GM23338 (cell line): ENCODE results near the gene SMIM14. TPM values are rescaled to one million over a fixed set of nuclear protein-coding genes. Genes with fewer than 3 reads are reported as not detected.
A peak's percentile ranks its signal among the peaks of the same experiment; 100 is the strongest.

Experiments used
- ATAC-seq: fragments of 200-7000 bp; cut with Tn5 transposase; 3 replicates; pipeline ENCODE4 v1.9.1; 2020
- DNase-seq: peaks from one replicate; pipeline ENCODE4 v3.0.0-alpha.2; 2015; ENCODE audit warnings: low spot score
- H2AFZ ChIP-seq: fragments of 200-600 bp; sonication (generic); 2 replicates; pipeline ENCODE4 v1.8.0; 2016; ENCODE audit warnings: antibody characterized with exemption, mild to moderate bottlenecking, moderate library complexity
- H3F3A ChIP-seq: fragments of 200-600 bp; sonication (generic); replicated peaks from 2 replicates; pipeline ENCODE4 v1.8.0; 2017; ENCODE audit warnings: antibody characterized with exemption, mixed run types, low read depth
- H3K27ac ChIP-seq: fragments of 200-600 bp; sonication (generic); 2 replicates; pipeline ENCODE4 v1.6.1; 2016; ENCODE audit warnings: low read depth
- H3K27me3 ChIP-seq: fragments of 200-600 bp; sonication (generic); 2 replicates; pipeline ENCODE4 v1.8.0; 2016; ENCODE audit warnings: mild to moderate bottlenecking, mixed run types, moderate library complexity; ENCODE audit not compliant: insufficient read depth
- H3K36me3 ChIP-seq: fragments of 200-600 bp; sonication (generic); 2 replicates; pipeline ENCODE4 v1.8.0; 2016; ENCODE audit warnings: mild to moderate bottlenecking; ENCODE audit not compliant: insufficient read depth
- H3K4me1 ChIP-seq: fragments of 200-600 bp; sonication (generic); 2 replicates; pipeline ENCODE4 v1.8.0; 2016; ENCODE audit warnings: mild to moderate bottlenecking, moderate library complexity; ENCODE audit not compliant: insufficient read depth
- H3K4me2 ChIP-seq: fragments of 200-600 bp; sonication (generic); 2 replicates; pipeline ENCODE4 v1.7.1; 2017; ENCODE audit warnings: mixed run types
- H3K4me3 ChIP-seq: fragments of 200-600 bp; sonication (generic); 2 replicates; pipeline ENCODE4 v1.6.1; 2016; ENCODE audit warnings: mixed run types
- H3K79me2 ChIP-seq: fragments of 200-600 bp; sonication (generic); replicated peaks from 2 replicates; pipeline ENCODE4 v1.8.0; 2017; ENCODE audit warnings: mild to moderate bottlenecking; ENCODE audit not compliant: insufficient read depth
- H3K9me2 ChIP-seq: fragments of 200-600 bp; sonication (generic); 2 replicates; pipeline ENCODE4 v1.8.0; 2017; ENCODE audit not compliant: insufficient read depth
- H4K20me1 ChIP-seq: fragments of 200-600 bp; sonication (generic); replicated peaks from 2 replicates; pipeline ENCODE4 v1.8.0; 2017; ENCODE audit warnings: mild to moderate bottlenecking; ENCODE audit not compliant: insufficient read depth
- H3K27ac Mint-ChIP-seq: 2 replicates; pipeline ENCODE4 v1.8.0; 2020; ENCODE audit warnings: inconsistent platforms, mild to moderate bottlenecking, moderate library complexity, mixed read lengths
- H3K27me3 Mint-ChIP-seq: 3 replicates; pipeline ENCODE4 v1.8.0; 2022; ENCODE audit warnings: low read depth, mild to moderate bottlenecking, moderate library complexity, mixed read lengths, inconsistent platforms; ENCODE audit not compliant: insufficient read depth, poor library complexity
- H3K36me3 Mint-ChIP-seq: 3 replicates; pipeline ENCODE4 v1.8.0; 2021; ENCODE audit warnings: low read depth, mild to moderate bottlenecking, inconsistent platforms, moderate library complexity, mixed read lengths
- H3K4me1 Mint-ChIP-seq: 3 replicates; pipeline ENCODE4 v1.8.0; 2020; ENCODE audit warnings: mild to moderate bottlenecking, inconsistent platforms, mixed read lengths
- H3K4me3 Mint-ChIP-seq: 3 replicates; pipeline ENCODE4 v1.8.0; 2021; ENCODE audit warnings: moderate library complexity, mild to moderate bottlenecking, inconsistent platforms, mixed read lengths
- H3K9me3 Mint-ChIP-seq: 3 replicates; pipeline ENCODE4 v1.8.0; 2020; ENCODE audit warnings: moderate library complexity, mild to moderate bottlenecking, inconsistent platforms, mixed read lengths
- CREB1 ChIP-seq: fragments of 250-450 bp; sonication (Bioruptor Pico); IDR thresholded peaks from 2 replicates; pipeline ENCODE4 v1.5.0; 2020; ENCODE audit warnings: low read depth, mild to moderate bottlenecking, moderate library complexity
- EZH2 ChIP-seq: fragments of 200-600 bp; sonication (generic); IDR thresholded peaks from one replicate; pipeline ENCODE4 v1.8.0; 2017; ENCODE audit warnings: antibody characterized with exemption, mild to moderate bottlenecking, low read depth; ENCODE audit not compliant: unreplicated experiment
- EZH2phosphoT487 ChIP-seq: fragments of 200-600 bp; sonication (generic); IDR thresholded peaks from one replicate; pipeline ENCODE4 v1.8.1; 2018; ENCODE audit warnings: antibody characterized with exemption; ENCODE audit not compliant: unreplicated experiment
- POLR2AphosphoS5 ChIP-seq: IDR thresholded peaks from 2 replicates; pipeline ENCODE4 v1.6.1; 2016; ENCODE audit warnings: antibody characterized with exemption, low read depth
- ZNF331 ChIP-seq: fragments of 250-450 bp; sonication (Bioruptor Pico); IDR thresholded peaks from 2 replicates; pipeline ENCODE4 v1.5.0; 2020; ENCODE audit warnings: low read depth, mild to moderate bottlenecking, moderate library complexity
- polyA plus RNA-seq: library from polyadenylated mRNA; unstranded; fragments of >200 nt; fragmentation: Nextera tagmentation; extraction: Ambion mirVana; gene quantifications from 2 replicates; pipeline ENCODE4 v1.2.1, GENCODE V29; 2016
- total RNA-seq: library from RNA; depleted of rRNA; stranded (reverse); fragments of >200 nt; shearing (Covaris generic); gene quantifications from 2 replicates; pipeline ENCODE4 v1.2.3, GENCODE V29; 2014
- TF ChIP-seq, protein P1 (sequence below): IDR thresholded peaks from 2 replicates; pipeline ENCODE4 v1.6.1; 2016; ENCODE audit warnings: antibody characterized with exemption
- TF ChIP-seq, protein P2 (sequence below): IDR thresholded peaks from one replicate; pipeline ENCODE4 v1.6.1; 2018; ENCODE audit warnings: antibody characterized with exemption; ENCODE audit not compliant: unreplicated experiment

SMIM14 gene
- total and polyA plus RNA-seq, 2 experiments from 2014 or later = 29.0 to 52.6 TPM

GRCh38 chr4:39571054-39571453, 67.6 kb downstream of the SMIM14 start:
- Histone ChIP-seq H3F3A (0 out of 2 replicates have a peak, but pooled peaks cover 3% of the 10 kb centered on the region), H4K20me1 (peaks cover 5% of the 10 kb centered on the region; the same call in 1 of the 2 replicates), H3K4me3 (no peak overlapping the region), H3K4me1 (no peaks in the 10 kb centered on the region), H3K36me3 (peaks cover 3% of the 10 kb centered on the region; the same call in 1 of the 2 replicates), H3K79me2 (no peaks in the 10 kb centered on the region), H3K4me2 (no peak overlapping the region), H2AFZ (no peak overlapping the region), H3K27me3 (no peaks in the 10 kb centered on the region), H3K27ac (no peak overlapping the region), H3K9me2 (no peaks in the 10 kb centered on the region)
- peaks cover 2% of the 10 kb centered on the region for H3K27me3 Mint-ChIP-seq
- H3K9me3 Mint-ChIP-seq = peaks cover 5% of the 10 kb centered on the region
- no peak for TF ChIP-seq EZH2phosphoT487
- no peak for TF ChIP-seq EZH2
- no peak for TF ChIP-seq CREB1 (CRISPR knock-in tag)
- TF ChIP-seq, protein P1, sequence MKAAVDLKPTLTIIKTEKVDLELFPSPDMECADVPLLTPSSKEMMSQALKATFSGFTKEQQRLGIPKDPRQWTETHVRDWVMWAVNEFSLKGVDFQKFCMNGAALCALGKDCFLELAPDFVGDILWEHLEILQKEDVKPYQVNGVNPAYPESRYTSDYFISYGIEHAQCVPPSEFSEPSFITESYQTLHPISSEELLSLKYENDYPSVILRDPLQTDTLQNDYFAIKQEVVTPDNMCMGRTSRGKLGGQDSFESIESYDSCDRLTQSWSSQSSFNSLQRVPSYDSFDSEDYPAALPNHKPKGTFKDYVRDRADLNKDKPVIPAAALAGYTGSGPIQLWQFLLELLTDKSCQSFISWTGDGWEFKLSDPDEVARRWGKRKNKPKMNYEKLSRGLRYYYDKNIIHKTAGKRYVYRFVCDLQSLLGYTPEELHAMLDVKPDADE = no peak
- TF ChIP-seq POLR2AphosphoS5 = no peak
- no peak for TF ChIP-seq ZNF331 (CRISPR knock-in tag)
- TF ChIP-seq, protein P2, sequence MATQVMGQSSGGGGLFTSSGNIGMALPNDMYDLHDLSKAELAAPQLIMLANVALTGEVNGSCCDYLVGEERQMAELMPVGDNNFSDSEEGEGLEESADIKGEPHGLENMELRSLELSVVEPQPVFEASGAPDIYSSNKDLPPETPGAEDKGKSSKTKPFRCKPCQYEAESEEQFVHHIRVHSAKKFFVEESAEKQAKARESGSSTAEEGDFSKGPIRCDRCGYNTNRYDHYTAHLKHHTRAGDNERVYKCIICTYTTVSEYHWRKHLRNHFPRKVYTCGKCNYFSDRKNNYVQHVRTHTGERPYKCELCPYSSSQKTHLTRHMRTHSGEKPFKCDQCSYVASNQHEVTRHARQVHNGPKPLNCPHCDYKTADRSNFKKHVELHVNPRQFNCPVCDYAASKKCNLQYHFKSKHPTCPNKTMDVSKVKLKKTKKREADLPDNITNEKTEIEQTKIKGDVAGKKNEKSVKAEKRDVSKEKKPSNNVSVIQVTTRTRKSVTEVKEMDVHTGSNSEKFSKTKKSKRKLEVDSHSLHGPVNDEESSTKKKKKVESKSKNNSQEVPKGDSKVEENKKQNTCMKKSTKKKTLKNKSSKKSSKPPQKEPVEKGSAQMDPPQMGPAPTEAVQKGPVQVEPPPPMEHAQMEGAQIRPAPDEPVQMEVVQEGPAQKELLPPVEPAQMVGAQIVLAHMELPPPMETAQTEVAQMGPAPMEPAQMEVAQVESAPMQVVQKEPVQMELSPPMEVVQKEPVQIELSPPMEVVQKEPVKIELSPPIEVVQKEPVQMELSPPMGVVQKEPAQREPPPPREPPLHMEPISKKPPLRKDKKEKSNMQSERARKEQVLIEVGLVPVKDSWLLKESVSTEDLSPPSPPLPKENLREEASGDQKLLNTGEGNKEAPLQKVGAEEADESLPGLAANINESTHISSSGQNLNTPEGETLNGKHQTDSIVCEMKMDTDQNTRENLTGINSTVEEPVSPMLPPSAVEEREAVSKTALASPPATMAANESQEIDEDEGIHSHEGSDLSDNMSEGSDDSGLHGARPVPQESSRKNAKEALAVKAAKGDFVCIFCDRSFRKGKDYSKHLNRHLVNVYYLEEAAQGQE = no peak
- H3K4me3 Mint-ChIP-seq = no peak overlapping the region
- DNase-seq (no peak), ATAC-seq (no peak)
- peak overlapping the region; percentile 59; the same call in 1 of the 2 replicates for H3K27ac Mint-ChIP-seq
- peaks cover 6% of the 10 kb centered on the region for H3K36me3 Mint-ChIP-seq
- no peaks in the 10 kb centered on the region; the same call in 2 of the 3 replicates for H3K4me1 Mint-ChIP-seq

GRCh38 chr4:39569209-39569608, 69.5 kb downstream of the SMIM14 start:
- H3K36me3 Mint-ChIP-seq = peaks cover 23% of the 10 kb centered on the region

More at GRCh38 chr4:39569209-39569608, 69.5 kb downstream of the SMIM14 start:
- no peaks in the 10 kb centered on the region for H3K27me3 ChIP-seq
- H3K79me2 ChIP-seq = no peaks in the 10 kb centered on the region
- Mint-ChIP-seq H3K27ac (no peak overlapping the region), H3K9me3 (peaks cover 14% of the 10 kb centered on the region), H3K4me1 (no peaks in the 10 kb centered on the region; the same call in 2 of the 3 replicates), H3K27me3 (peaks cover 3% of the 10 kb centered on the region), H3K4me3 (no peak overlapping the region)
- 0 out of 2 replicates have a peak, but pooled peaks cover 3% of the 10 kb centered on the region for H3F3A ChIP-seq
- DNase-seq (no peak), ATAC-seq (no peak)
- H2AFZ ChIP-seq = no peak overlapping the region
- peaks cover 5% of the 10 kb centered on the region; the same call in 1 of the 2 replicates for H4K20me1 ChIP-seq
- H3K27ac ChIP-seq = peak overlapping the region; percentile 66; the same call in 1 of the 2 replicates
- H3K4me1 ChIP-seq = no peaks in the 10 kb centered on the region
- H3K9me2 ChIP-seq = no peaks in the 10 kb centered on the region
- no peak overlapping the region for H3K4me2 ChIP-seq
- H3K4me3 ChIP-seq = no peak overlapping the region
- TF ChIP-seq POLR2AphosphoS5 = no peak
- H3K36me3 ChIP-seq = peaks cover 10% of the 10 kb centered on the region; the same call in 1 of the 2 replicates
